ENCODE results near the gene CABLES1.

The CABLES1 gene

DNA sequence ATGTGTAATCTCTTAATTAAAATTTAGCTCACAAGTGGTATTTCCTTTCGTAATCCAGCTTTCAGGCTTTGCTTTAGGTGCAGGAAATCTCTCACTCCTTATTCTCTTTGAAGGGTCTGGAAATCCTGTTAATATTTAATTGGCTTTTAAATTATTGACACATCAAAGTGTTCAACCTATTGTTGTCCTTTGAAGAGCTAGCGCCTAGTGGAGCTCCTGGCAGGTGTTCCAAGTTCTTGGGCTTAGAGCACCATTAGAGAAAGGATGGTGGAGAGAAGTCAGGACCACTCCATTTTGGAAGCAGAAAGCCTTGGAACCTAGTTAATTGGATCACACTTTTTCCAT, 92.4 kb downstream of the CABLES1 start:
- no peak for TF ChIP-seq CTCF (IDR thresholded peaks at IDR 0.05; ENCODE audit: poor library complexity, severe bottlenecking)
- no peaks in the 10 kb centered on the region for H3K27me3 ChIP-seq (ENCODE audit: insufficient read depth, poor library complexity, severe bottlenecking)
- H3K4me3 ChIP-seq (ENCODE audit: severe bottlenecking), result no peak overlapping the region
- H3K4me1 ChIP-seq (ENCODE audit: insufficient read depth, poor library complexity, severe bottlenecking), result peaks cover 7% of the 10 kb centered on the region
- no peaks in the 10 kb centered on the region for H3K36me3 ChIP-seq (ENCODE audit: low read depth)
- no peak overlapping the region for H3K27ac ChIP-seq (ENCODE audit: poor library complexity, severe bottlenecking)
- DNase-seq (ENCODE audit: low spot score) (no peak), ATAC-seq (ENCODE audit: low read depth) (no peak)
- H3K9me3 ChIP-seq (ENCODE audit: severe bottlenecking), result no peaks in the 10 kb centered on the region

- ATAC-seq (ENCODE audit: low read depth), result no peak
- peaks cover 7% of the 10 kb centered on the region for H3K4me1 ChIP-seq (ENCODE audit: insufficient read depth, poor library complexity, severe bottlenecking)
- no peak for DNase-seq (ENCODE audit: low spot score)
- TF ChIP-seq CTCF (IDR thresholded peaks at IDR 0.05; ENCODE audit: poor library complexity, severe bottlenecking), result no peak
- no peaks in the 10 kb centered on the region for H3K9me3 ChIP-seq (ENCODE audit: severe bottlenecking)
- no peak overlapping the region for H3K27ac ChIP-seq (ENCODE audit: poor library complexity, severe bottlenecking)
- no peak overlapping the region for H3K4me3 ChIP-seq (ENCODE audit: severe bottlenecking)
- H3K36me3 ChIP-seq (ENCODE audit: low read depth), result no peaks in the 10 kb centered on the region
- H3K27me3 ChIP-seq (ENCODE audit: insufficient read depth, poor library complexity, severe bottlenecking), result no peaks in the 10 kb centered on the region
Observed at GRCh38 chr18:23228102-23229061, 93.1 kb downstream of the CABLES1 start.

- Histone ChIP-seq H3K27me3 (ENCODE audit: insufficient read depth, poor library complexity, severe bottlenecking) (no peaks in the 10 kb centered on the region), H3K4me1 (ENCODE audit: insufficient read depth, poor library complexity, severe bottlenecking) (peaks cover 7% of the 10 kb centered on the region), H3K27ac (ENCODE audit: poor library complexity, severe bottlenecking) (no peak overlapping the region), H3K9me3 (ENCODE audit: severe bottlenecking) (no peaks in the 10 kb centered on the region), H3K36me3 (ENCODE audit: low read depth) (no peaks in the 10 kb centered on the region), H3K4me3 (ENCODE audit: severe bottlenecking) (no peak overlapping the region)
- ATAC-seq (ENCODE audit: low read depth) (no peak), DNase-seq (ENCODE audit: low spot score) (no peak)
- TF ChIP-seq CTCF (IDR thresholded peaks at IDR 0.05; ENCODE audit: poor library complexity, severe bottlenecking), result no peak
Observed at GRCh38 chr18:23229472-23229871, 94.2 kb downstream of the CABLES1 start.

GRCh38 chr18:23230686-23231085, 95.4 kb downstream of the CABLES1 start:
- Histone ChIP-seq H3K4me3 (ENCODE audit: severe bottlenecking) (no peak overlapping the region), H3K4me1 (ENCODE audit: insufficient read depth, poor library complexity, severe bottlenecking) (peaks cover 7% of the 10 kb centered on the region), H3K36me3 (ENCODE audit: low read depth) (no peaks in the 10 kb centered on the region), H3K9me3 (ENCODE audit: severe bottlenecking) (no peaks in the 10 kb centered on the region), H3K27me3 (ENCODE audit: insufficient read depth, poor library complexity, severe bottlenecking) (no peaks in the 10 kb centered on the region), H3K27ac (ENCODE audit: poor library complexity, severe bottlenecking) (no peak overlapping the region)
- TF ChIP-seq CTCF (IDR thresholded peaks at IDR 0.05; ENCODE audit: poor library complexity, severe bottlenecking), result no peak
- DNase-seq (ENCODE audit: low spot score), result no peak
- ATAC-seq (ENCODE audit: low read depth), result no peak

Data from RWPE2 (cell line).